Pons (tissue), 1 donor: Measurements from ENCODE around the gene PSMC3IP.

ENCODE experiments used
- DNase-seq: peaks from one replicate; pipeline ENCODE4 v3.0.0-alpha.2; 2016; ENCODE audit warnings: low spot score

PSMC3IP gene

DNA sequence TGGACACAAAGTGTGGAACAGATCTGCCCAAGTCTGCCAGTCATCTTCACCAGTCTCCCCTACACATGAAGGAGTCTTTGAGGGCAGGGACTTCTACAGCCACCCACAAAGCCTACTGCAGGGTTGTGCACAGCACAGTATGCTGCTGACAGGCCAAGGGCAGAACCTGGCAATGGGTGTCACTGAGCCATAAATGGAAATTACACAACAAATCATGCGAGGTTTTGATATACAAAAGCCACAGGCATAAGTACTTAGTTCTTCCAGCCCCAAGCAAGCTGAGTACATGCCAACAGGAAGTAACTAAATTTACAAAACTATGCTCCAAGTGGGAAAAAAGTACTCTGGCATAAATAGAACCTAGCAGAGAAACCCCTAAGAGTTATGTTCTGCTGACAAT is 7.8 kb upstream of the PSMC3IP start:
- no peak for DNase-seq

DNA sequence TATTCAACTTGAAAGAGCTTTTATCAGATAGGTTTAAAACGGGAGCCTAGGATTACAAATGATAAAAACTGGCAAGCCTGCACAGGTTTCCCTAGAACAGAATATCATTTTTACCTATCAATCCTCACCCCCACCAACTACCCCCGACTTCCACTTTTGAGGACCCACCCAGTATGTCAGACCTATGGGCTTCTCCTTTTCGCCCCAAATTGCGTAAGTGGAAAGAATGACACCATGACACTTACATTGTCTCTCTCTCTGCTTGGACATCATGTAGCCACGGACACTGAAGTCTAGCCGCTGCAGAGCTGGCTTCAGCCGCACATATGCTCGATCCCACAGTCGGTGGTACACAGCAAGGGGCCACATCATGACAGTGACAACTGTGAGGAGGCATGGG is 7.4 kb upstream of the PSMC3IP start:
- DNase-seq = no peak

GRCh38 chr17:42581744-42582270 is 4.3 kb upstream of the PSMC3IP start:
- no peak for DNase-seq

- DNase-seq = no peak
Measured at GRCh38 chr17:42579794-42580551, 2.4 kb upstream of the PSMC3IP start.

DNA sequence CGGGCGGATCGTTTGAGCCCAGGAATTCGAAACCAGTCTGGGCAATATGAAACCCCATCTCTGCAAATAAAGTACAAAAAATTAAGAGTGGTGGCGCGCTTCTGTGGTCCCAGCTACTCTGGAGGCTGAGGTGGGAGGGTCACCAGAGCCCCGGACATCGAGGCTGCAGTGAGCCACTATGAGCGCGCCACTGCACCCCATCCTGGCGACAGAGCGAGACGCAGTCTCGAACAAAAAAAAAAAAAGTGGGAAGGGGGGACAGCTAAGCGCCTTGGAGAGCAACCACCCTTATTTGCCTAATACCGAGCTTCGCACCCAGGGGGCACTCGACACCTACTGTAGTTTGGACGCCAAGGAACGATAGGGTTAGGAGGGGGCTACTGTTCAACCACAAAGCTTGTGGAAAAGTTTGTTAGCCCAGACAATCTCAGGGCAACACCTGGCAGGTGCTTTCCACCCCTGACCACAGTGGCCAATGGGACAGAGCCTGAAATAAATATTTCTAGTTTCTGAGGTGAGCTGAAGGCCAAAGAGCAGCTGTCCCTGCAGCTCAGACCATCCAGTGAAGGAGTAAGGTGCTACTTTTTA is 847 bp upstream of the PSMC3IP start:
- DNase-seq = peak; percentile 76

DNA sequence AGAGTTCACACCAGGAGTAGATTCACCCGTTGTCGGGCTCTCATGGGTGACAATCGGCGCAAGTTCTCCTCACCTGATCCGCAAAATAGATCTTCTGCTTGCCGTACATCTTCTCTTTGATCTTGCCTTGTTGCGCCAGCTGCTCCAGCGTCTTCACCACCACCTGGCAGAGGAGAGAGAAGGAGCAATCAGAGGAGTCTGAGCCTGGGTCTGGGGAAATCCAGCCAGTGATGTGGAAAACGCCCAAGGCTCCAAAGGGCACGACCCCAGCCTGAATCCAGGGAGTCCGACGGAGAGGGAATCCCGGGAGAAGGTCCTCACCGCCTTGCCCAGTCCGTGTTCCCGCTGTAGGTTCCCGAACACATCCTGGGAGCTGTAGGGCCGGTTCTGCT is 393 bp downstream of the PSMC3IP start:
- DNase-seq = no peak

- DNase-seq = no peak
Measured at GRCh38 chr17:42574463-42574862, 3.1 kb downstream of the PSMC3IP start.

GRCh38 chr17:42573095-42573494 is 4.4 kb downstream of the PSMC3IP start:
- DNase-seq = no peak

- no peak for DNase-seq
Measured at GRCh38 chr17:42571435-42572225, 5.9 kb downstream of the PSMC3IP start.

- no peak for DNase-seq
Measured at GRCh38 chr17:42568341-42569111, 9.0 kb downstream of the PSMC3IP start.

DNA sequence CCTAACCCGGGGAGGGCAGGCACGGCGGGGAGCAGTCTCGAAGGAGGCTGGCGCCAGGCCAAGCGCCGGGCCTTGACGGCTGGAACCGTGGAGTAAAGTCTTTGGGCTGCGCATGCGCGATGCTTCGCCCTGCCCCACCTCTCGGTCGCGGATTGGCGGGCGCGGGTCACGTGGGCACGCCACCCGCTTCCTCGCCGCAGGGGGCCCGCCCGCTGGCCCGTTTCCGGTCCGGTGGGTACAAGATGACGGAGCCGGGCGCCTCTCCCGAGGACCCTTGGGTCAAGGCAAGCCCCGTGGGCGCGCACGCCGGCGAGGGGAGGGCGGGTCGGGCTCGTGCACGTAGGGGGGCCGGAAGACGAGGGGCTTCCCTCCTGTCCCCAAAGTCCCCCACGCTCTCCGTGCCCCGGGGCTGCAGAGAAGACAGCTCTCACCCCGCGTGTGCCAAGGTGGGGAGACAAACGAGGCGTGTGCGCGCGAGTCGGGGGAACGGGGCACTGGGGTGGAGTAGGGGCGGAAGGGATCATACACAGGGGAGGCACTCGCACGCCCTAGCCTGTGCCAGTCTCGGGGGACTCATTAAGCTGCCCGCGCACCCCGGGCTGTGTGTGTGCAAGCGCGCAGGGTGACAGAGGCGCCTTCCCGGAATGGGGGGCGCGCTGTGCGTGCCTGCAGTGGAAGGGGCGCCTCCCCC is 10.5 kb downstream of the PSMC3IP start, which contains the start of gene MLX:
TSS of gene MLX (plus strand) at position 218 of the 691 bp plus-strand sequence. CDS start at position 243, 25 bp downstream.
- DNase-seq = peak; percentile 88

DNA sequence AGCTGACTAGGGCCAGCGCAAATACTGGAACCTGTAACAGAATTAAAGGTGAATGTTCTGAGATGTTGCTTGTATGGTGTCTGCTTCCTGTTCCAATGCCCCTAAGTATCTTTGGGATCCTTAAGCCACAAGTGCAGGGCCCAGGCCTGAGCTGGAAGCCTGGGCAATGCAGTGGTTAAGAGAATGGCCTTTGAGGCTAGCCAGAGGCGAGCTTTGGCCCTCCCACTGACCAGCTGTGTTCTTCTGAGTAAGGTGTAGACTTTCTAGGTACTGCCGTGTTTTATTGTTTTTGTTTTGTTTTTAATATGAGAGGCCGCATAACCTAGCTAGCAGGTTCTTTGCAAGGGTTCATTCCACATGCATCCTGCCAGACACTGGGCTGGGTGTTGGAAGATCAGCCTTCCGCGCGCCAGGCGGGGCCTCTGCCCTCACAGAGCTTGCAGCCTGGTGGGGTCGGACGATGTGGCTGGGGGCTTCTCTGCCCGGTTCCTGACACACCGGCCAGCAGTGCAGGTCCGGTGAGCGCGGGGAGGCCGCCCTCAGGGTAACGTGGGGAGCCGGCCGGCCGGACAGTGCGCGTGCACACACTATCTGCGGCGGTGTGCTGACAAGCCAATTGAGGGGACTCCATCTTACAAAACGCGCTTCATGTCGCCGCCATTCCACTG is 11.2 kb downstream of the PSMC3IP start:
- DNase-seq = no peak

DNA sequence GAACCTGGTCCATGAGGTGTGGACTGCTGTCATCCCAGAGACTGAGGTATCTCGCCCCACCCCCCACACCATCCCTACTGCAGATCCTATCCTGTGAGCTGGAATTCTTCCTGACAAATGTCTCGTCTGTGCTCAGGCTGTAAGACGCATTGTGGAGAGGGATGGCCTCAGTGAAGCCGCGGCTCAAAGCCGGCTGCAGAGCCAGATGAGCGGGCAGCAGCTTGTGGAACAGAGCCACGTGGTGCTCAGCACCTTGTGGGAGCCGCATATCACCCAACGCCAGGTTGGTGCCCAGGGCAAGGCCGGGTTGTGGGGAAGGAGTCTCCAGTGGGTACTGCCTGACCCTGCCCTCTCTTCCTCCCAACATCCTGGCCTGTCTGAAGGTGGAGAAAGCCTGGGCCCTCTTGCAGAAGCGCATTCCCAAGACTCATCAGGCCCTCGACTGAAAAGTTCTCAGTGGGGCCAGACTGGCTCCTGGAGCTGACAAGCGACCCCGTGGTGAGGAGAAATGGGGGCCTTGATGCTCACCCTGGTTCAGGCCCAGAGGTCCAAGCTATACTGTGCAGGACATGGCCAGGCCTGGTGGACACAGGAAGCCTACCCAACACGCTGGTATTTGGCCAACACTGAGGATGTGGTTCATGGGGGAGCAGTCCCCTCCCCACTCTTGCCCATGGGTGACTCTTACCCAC is 11.9 kb downstream of the PSMC3IP start:
- no peak for DNase-seq

- DNase-seq = no peak
Measured at GRCh38 chr17:42564815-42565522, 12.6 kb downstream of the PSMC3IP start.

DNA sequence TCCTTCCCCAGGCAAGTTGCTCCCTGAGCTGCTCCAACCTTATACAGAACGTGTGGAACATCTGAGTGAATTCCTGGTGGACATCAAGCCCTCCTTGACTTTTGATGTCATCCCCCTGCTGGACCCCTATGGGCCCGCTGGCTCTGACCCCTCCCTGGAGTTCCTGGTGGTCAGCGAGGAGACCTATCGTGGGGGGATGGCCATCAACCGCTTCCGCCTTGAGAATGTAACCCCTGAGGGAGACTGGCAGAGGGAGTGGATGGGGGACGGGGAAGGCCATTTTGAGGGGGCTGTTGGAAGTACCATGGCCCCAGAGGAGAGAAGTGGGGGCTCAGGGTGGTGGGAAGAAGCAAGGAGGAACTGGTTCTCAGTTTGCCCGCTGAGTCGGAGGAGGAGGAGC is 13.6 kb downstream of the PSMC3IP start:
- no peak for DNase-seq

DNA sequence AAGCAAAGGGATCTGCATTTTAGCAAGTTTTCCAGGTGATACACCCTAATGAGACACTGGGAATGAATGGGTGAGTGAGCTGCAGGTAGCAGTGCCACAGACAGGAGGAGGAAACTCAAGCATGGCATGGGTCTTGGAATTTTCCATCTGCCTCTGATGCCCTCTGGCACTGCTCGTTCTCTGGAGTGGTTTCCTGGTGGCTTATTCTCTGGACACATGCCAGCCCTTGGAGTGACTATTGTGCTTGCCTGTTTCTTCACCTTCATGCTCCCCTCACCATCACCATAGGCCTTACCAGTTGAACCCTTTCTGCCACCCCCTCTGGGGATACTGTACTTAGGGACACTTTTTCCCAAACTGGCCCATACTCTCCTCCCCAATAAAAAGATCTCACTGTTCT is 14.0 kb downstream of the PSMC3IP start:
- no peak for DNase-seq

DNA sequence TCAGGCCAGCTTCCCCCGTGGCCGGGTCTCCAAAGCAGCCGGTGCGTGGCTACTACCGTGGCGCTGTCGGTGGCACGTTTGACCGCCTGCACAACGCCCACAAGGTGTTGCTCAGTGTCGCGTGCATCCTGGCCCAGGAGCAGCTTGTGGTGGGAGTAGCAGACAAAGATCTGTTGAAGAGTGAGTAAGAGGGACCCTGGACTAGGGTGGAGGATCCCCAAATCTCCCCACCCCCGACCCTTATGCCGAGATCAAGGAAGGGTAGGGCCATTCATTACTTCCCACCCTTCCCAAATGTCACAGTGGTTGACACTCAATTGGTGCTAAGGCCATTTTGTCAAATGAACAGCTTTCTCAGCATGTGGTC is 14.4 kb downstream of the PSMC3IP start:
- DNase-seq = no peak

DNA sequence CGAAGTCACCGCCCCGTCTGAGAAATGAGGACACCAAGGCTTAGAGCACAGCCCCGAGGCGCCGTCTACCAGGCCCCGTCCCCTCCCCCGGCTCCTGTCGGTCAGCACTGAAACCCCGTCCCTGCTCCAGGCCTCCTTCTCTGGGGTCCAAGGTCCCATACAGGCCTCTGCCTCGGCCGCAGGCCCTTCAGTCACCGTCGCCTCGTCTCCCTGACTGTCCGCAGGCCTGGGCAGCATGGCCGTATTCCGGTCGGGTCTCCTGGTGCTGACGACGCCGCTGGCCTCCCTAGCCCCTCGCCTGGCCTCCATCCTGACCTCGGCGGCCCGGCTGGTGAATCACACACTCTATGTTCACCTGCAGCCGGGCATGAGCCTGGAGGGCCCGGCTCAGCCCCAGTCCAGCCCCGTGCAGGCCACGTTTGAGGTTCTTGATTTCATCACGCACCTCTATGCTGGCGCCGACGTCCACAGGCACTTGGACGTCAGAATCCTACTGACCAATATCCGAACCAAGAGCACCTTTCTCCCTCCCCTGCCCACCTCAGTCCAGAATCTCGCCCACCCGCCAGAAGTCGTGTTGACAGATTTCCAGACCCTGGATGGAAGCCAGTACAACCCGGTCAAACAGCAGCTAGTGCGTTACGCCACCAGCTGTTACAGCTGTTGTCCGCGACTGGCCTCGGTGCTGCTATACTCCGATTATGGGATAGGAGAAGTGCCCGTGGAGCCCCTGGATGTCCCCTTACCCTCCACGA is 15.0 kb downstream of the PSMC3IP start:
- no peak for DNase-seq

- DNase-seq = peak; percentile 95
Measured at GRCh38 chr17:42561897-42562387, 15.6 kb downstream of the PSMC3IP start, which contains the start of gene COASY. COASY (plus strand) TSS chr17:42562148; CDS start chr17:42562623, 475 bp downstream.
